IPS-18c (cell line): ENCODE data around the gene HOXB2.

Source experiments
- H3K4me3 ChIP-seq: 2 replicates; pipeline ENCODE4 v1.7.0; 2013; ENCODE audit warnings: low read depth, mild to moderate bottlenecking, low read length, moderate library complexity; ENCODE audit not compliant: insufficient read depth
- H3K9me3 ChIP-seq: one replicate; pipeline ENCODE4 v1.6.1; 2013; ENCODE audit warnings: mild to moderate bottlenecking, low read length, moderate library complexity; ENCODE audit not compliant: control insufficient read depth, insufficient read depth

The HOXB2 gene

GRCh38 chr17:48583708-48584222, 38.9 kb upstream of the HOXB2 start:
- no peak overlapping the region for H3K4me3 ChIP-seq
- H3K9me3 ChIP-seq, result no peaks in the 10 kb centered on the region

GRCh38 chr17:48582750-48583069, 37.8 kb upstream of the HOXB2 start:
- no peaks in the 10 kb centered on the region for H3K9me3 ChIP-seq
- no peak overlapping the region for H3K4me3 ChIP-seq

GRCh38 chr17:48579760-48580554, 35.0 kb upstream of the HOXB2 start:
- no peak overlapping the region for H3K4me3 ChIP-seq

GRCh38 chr17:48579471-48579759, 34.5 kb upstream of the HOXB2 start:
- H3K4me3 ChIP-seq, result no peak overlapping the region

More at GRCh38 chr17:48579760-48580554, 35.0 kb upstream of the HOXB2 start:
- H3K9me3 ChIP-seq, result no peaks in the 10 kb centered on the region

GRCh38 chr17:48578616-48579470, 33.9 kb upstream of the HOXB2 start:
- no peaks in the 10 kb centered on the region for H3K9me3 ChIP-seq
- no peak overlapping the region; the same call in 1 of the 2 replicates for H3K4me3 ChIP-seq

More at GRCh38 chr17:48579471-48579759, 34.5 kb upstream of the HOXB2 start:
- no peaks in the 10 kb centered on the region for H3K9me3 ChIP-seq

GRCh38 chr17:48577946-48578615, 33.2 kb upstream of the HOXB2 start, which contains the start of gene HOXB4:
TSS of gene HOXB4 (minus strand) at chr17:48578350. CDS start at chr17:48578319, 31 bp downstream.
- no peak within 1 kb of the TSS; the same call in 1 of the 2 replicates for H3K4me3 ChIP-seq

GRCh38 chr17:48577330-48577945, 32.5 kb upstream of the HOXB2 start:
- no peaks in the 10 kb centered on the region for H3K9me3 ChIP-seq
- no peak overlapping the region for H3K4me3 ChIP-seq

More at GRCh38 chr17:48577946-48578615, 33.2 kb upstream of the HOXB2 start, which contains the start of gene HOXB4:
- H3K9me3 ChIP-seq, result no peaks in the 10 kb centered on the region

- H3K4me3 ChIP-seq, result no peak overlapping the region
Measured at GRCh38 chr17:48576479-48577309, 31.8 kb upstream of the HOXB2 start.

GRCh38 chr17:48575673-48576478, 31.0 kb upstream of the HOXB2 start:
- Histone ChIP-seq H3K9me3 (no peaks in the 10 kb centered on the region), H3K4me3 (no peak overlapping the region)

More at GRCh38 chr17:48576479-48577309, 31.8 kb upstream of the HOXB2 start:
- H3K9me3 ChIP-seq, result no peaks in the 10 kb centered on the region

- H3K9me3 ChIP-seq, result no peaks in the 10 kb centered on the region
- H3K4me3 ChIP-seq, result no peak overlapping the region
Measured at GRCh38 chr17:48575066-48575582, 30.2 kb upstream of the HOXB2 start.

- Histone ChIP-seq H3K4me3 (no peak overlapping the region), H3K9me3 (no peaks in the 10 kb centered on the region)
Measured at GRCh38 chr17:48574505-48575065, 29.7 kb upstream of the HOXB2 start.

- no peak overlapping the region for H3K4me3 ChIP-seq
- no peaks in the 10 kb centered on the region for H3K9me3 ChIP-seq
Measured at GRCh38 chr17:48571826-48572417, 27.0 kb upstream of the HOXB2 start.

- Histone ChIP-seq H3K9me3 (no peaks in the 10 kb centered on the region), H3K4me3 (no peak overlapping the region)
Measured at GRCh38 chr17:48571024-48571818, 26.3 kb upstream of the HOXB2 start.

GRCh38 chr17:48570325-48571023, 25.6 kb upstream of the HOXB2 start:
- Histone ChIP-seq H3K4me3 (no peak overlapping the region), H3K9me3 (no peaks in the 10 kb centered on the region)
